Effector CD8-positive, alpha-beta T cell (primary cell): ENCODE data around the gene PHLPP2.
"Not testable (repeated sequence)": the region's sequence is repeated elsewhere in the genome, so short reads cannot be mapped to it uniquely, and the experiment has no call there.

Experiments
- DNase-seq: peaks from one replicate; lab custom pipeline; 2025; lab: John Stamatoyannopoulos, UW

The PHLPP2 gene

GRCh38 chr16:71622088-71622487 is 102.4 kb downstream of the PHLPP2 start:
- DNase-seq = no peak

- no peak for DNase-seq
Measured at GRCh38 chr16:71618429-71618828, 106.1 kb downstream of the PHLPP2 start.

GRCh38 chr16:71614956-71615355 is 109.5 kb downstream of the PHLPP2 start:
- not testable (repeated sequence) for DNase-seq

GRCh38 chr16:71610936-71611871 is 113.3 kb downstream of the PHLPP2 start:
- DNase-seq = peak; percentile 63

- no peak for DNase-seq
Measured at GRCh38 chr16:71610447-71610846, 114.1 kb downstream of the PHLPP2 start.

- DNase-seq = no peak
Measured at GRCh38 chr16:71609066-71609465, 115.4 kb downstream of the PHLPP2 start.

GRCh38 chr16:71600822-71601221 is 123.7 kb downstream of the PHLPP2 start:
- DNase-seq = no peak

GRCh38 chr16:71598426-71598825 is 126.1 kb downstream of the PHLPP2 start:
- not testable (repeated sequence) for DNase-seq

GRCh38 chr16:71595340-71595826 is 129.1 kb downstream of the PHLPP2 start:
- DNase-seq = not testable (repeated sequence)
